Kidney epithelial cell (primary cell): ENCODE data around the gene SEMA3G. TPM values are rescaled to one million over a fixed set of nuclear protein-coding genes. Genes with fewer than 3 reads are reported as not detected.

Experiments used
- DNase-seq: peaks from one replicate; pipeline ENCODE4 v3.0.0-alpha.2; 2010; ENCODE audit warnings: low read depth
- H3K27me3 ChIP-seq: 2 replicates; pipeline ENCODE4 v1.6.0; 2011; ENCODE audit warnings: low read length; ENCODE audit not compliant: control insufficient read depth, insufficient read depth
- H3K36me3 ChIP-seq: 2 replicates; pipeline ENCODE4 v1.5.1; 2011; ENCODE audit warnings: low read length; ENCODE audit not compliant: control insufficient read depth, insufficient read depth
- H3K4me3 ChIP-seq: 2 replicates; pipeline ENCODE4 v1.5.1; 2011; ENCODE audit warnings: low read depth, mild to moderate bottlenecking, control low read depth, low read length
- CTCF ChIP-seq: IDR thresholded peaks from 2 replicates; pipeline ENCODE4 v1.5.1; 2011; ENCODE audit warnings: mild to moderate bottlenecking, moderate library complexity, low read length, control low read depth, inconsistent platforms; ENCODE audit not compliant: insufficient read depth, poor library complexity, severe bottlenecking
- total RNA-seq: library from RNA; depleted of rRNA; stranded (reverse); fragments of >200 nt; gene quantifications from 2 replicates; pipeline ENCODE4 v1.2.3, GENCODE V29; 2015

SEMA3G gene
- total RNA-seq, 1 donor from 2014 or later: 0.21 TPM

- no peak for TF ChIP-seq CTCF
- no peak overlapping the region for H3K4me3 ChIP-seq
- H3K36me3 ChIP-seq: peaks cover 8% of the 10 kb centered on the region
- H3K27me3 ChIP-seq: no peaks in the 10 kb centered on the region
- no peak for DNase-seq
Measured at GRCh38 chr3:52403271-52403841, 41.5 kb downstream of the SEMA3G start.

DNA sequence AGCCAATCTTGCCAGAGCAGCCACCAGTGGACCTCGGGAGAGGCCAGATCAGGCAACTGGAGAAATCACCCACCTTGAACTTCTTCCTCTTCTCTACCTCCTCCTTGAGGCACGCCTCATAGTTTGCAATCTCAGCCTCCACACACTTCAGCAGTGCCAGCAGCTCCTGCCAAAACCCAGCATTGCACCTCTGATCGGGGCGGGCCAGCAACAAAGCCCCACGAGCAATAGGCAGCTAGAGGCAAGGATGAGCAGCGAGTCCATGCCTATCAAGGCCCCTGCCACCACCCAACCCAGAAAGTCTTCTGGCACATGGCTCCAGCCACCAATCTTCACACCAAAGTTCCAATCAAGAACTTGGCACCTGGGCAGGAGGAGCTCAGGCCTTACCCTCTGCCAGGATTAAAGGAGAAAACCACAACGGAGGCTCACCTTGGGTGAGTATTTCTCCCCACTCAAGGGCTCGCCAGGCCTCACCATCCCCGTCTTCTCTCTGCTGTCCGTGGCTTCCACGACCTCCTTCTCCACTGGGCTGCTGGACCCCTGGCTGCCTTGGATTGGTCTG, 42.1 kb downstream of the SEMA3G start:
- H3K36me3 ChIP-seq: peaks cover 8% of the 10 kb centered on the region
- H3K27me3 ChIP-seq: no peaks in the 10 kb centered on the region
- no peak overlapping the region for H3K4me3 ChIP-seq
- no peak for DNase-seq
- no peak for TF ChIP-seq CTCF

DNA sequence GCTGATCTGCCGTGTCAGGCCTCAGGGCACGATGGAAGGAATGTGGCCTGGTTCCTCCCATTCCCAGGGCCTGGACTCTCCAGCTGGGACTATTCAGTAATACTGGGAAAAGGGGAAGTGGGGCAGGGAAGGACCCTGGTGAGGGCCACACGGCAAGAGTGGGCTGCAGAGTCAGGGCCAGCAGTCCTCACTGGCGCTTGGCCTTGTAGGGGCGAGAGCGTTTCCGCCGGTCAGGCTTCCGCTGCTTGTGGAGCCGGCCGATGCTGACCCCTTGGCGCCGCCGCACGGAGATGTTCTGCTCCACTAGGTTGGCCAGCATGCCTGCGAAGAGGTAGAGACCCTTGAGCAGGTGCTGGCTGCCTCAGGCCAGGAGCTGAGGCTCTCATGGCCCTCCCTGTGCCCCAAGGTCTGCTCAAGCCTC, 42.8 kb downstream of the SEMA3G start:
- TF ChIP-seq CTCF: no peak
- Histone ChIP-seq H3K4me3 (no peak overlapping the region), H3K36me3 (peaks cover 8% of the 10 kb centered on the region), H3K27me3 (no peaks in the 10 kb centered on the region)
- no peak for DNase-seq

- peaks cover 8% of the 10 kb centered on the region for H3K36me3 ChIP-seq
- TF ChIP-seq CTCF: no peak
Measured at GRCh38 chr3:52401551-52401950, 43.4 kb downstream of the SEMA3G start.

GRCh38 chr3:52401021-52401420, 43.9 kb downstream of the SEMA3G start:
- Histone ChIP-seq H3K36me3 (peaks cover 8% of the 10 kb centered on the region), H3K4me3 (no peak overlapping the region), H3K27me3 (no peaks in the 10 kb centered on the region)
- DNase-seq: no peak
- no peak for TF ChIP-seq CTCF

More at GRCh38 chr3:52401551-52401950, 43.4 kb downstream of the SEMA3G start:
- H3K27me3 ChIP-seq: no peaks in the 10 kb centered on the region
- no peak overlapping the region for H3K4me3 ChIP-seq
- no peak for DNase-seq
